ENCODE data around the gene B2M.

GRCh38 chr15:44663410-44664308 lies 47.7 kb upstream of the B2M start, which contains the start of gene SPG11:
- peak; percentile 83 for TF ChIP-seq POLR2A (IDR thresholded peaks at IDR 0.05; ENCODE audit: borderline replicate concordance, extremely low read depth, insufficient read depth, insufficient read length)
- no peak for TF ChIP-seq ZNF274 (IDR thresholded peaks at IDR 0.05; ENCODE audit: low read depth, low read length)
- peak; percentile 88 for TF ChIP-seq MAX (IDR thresholded peaks at IDR 0.05)
- peak; percentile 79 to 90 (median 81) for TF ChIP-seq CTCF (IDR thresholded peaks at IDR 0.05 in 2 of 3, conservative IDR thresholded peaks at IDR 0.05 in 1 of 3; ENCODE audit: borderline replicate concordance in 1 of 3, insufficient read depth in 1 of 3, low read depth in 2 of 3, low read length in 2 of 3)
- peak; percentile 50; the same call in 1 of the 2 replicates for TF ChIP-seq SIN3A (IDR thresholded peaks at IDR 0.05; ENCODE audit: low read depth)
- no peak for TF ChIP-seq REST (IDR thresholded peaks at IDR 0.05; ENCODE audit: low read depth)
- TF ChIP-seq POLR2AphosphoS5 (IDR thresholded peaks at IDR 0.05; ENCODE audit: low read depth, low read length), result peak; percentile 96
- TF ChIP-seq EGR1 (IDR thresholded peaks at IDR 0.05; ENCODE audit: low read depth), result no peak
- no peak for TF ChIP-seq EZH2phosphoT487 (IDR thresholded peaks at IDR 0.05; ENCODE audit: borderline replicate concordance)
